Psoas muscle (tissue), 8 donors: ENCODE results near the gene DNAJC19. TPM values are rescaled to one million over a fixed set of nuclear protein-coding genes. Genes with fewer than 3 reads are reported as not detected.

Experiments used
- ATAC-seq, 4 donors: fragments of 200-7000 bp; cut with Tn5 transposase; one replicate each; pipeline ENCODE4 v1.9.1; 2020; ENCODE audit warnings: moderate library complexity in 3 of 4, mild to moderate bottlenecking in 2 of 4
- DNase-seq, 2 donors: peaks; one replicate each; pipeline ENCODE4 v3.0.0-alpha.2; 2020
- H3K27ac ChIP-seq: fragments of 200-600 bp; one replicate; pipeline ENCODE4 v1.8.0; 2022
- H3K27me3 ChIP-seq, 3 donors: fragments of 200-600 bp in 1 of 3; one replicate each; pipeline versions ENCODE4 v1.6.1 to v1.8.0; 2013 to 2022; ENCODE audit warnings: low read length in 2 of 3, mild to moderate bottlenecking in 2 of 3, moderate library complexity in 1 of 3; ENCODE audit not compliant: insufficient read depth in 3 of 3
- H3K36me3 ChIP-seq, 2 donors: fragments of 200-600 bp in 1 of 2; one replicate each; pipeline versions ENCODE4 v1.6.1 to v1.8.0; 2013 to 2022; ENCODE audit warnings: low read depth in 1 of 2, mild to moderate bottlenecking in 1 of 2, moderate library complexity in 1 of 2; ENCODE audit not compliant: insufficient read depth in 1 of 2
- H3K4me1 ChIP-seq: fragments of 200-600 bp; one replicate; pipeline ENCODE4 v1.8.0; 2022
- H3K4me3 ChIP-seq: fragments of 200-600 bp; one replicate; pipeline ENCODE4 v1.8.0; 2022; ENCODE audit warnings: mild to moderate bottlenecking
- H3K9me3 ChIP-seq: fragments of 200-600 bp; one replicate; pipeline ENCODE4 v1.8.0; 2022
- WGBS, 3 donors: extraction: QIAGEN DNeasy Blood & Tissue Kit; methylation state at CpG; one replicate each; pipeline versions ENCODE4 v1.1.6 to v1.1.7; 2013; 5-methylcytosine and 5-hydroxymethylcytosine counted together
- intact Hi-C, 2 donors: fragments of 100-400 bp; cut with DNase I; formaldehyde crosslinking; loops; one replicate each; pipeline versions ENCODE4 v1.11.0 to v1.14.2; 2022
- polyA plus RNA-seq, 3 donors: library from polyadenylated mRNA; stranded (reverse); fragments of 200-250 nt; gene quantifications; one replicate each; pipeline ENCODE4 v1.2.3, GENCODE V29; 2013
- total RNA-seq, 4 donors: library from RNA; stranded (reverse); fragmentation: NEBNext Ultra II Directional in 2 of 4; extraction: Animal tissue kit (Norgen Biotek cat#: 25700) in 2 of 4; gene quantifications; one replicate each; pipeline versions ENCODE4 v1.2.1 to v1.2.4, GENCODE V29; 2021 to 2023
- TF ChIP-seq, protein P1 (sequence below): fragments of 200-600 bp; IDR thresholded peaks from one replicate; pipeline ENCODE4 v1.8.0; 2022; ENCODE audit warnings: antibody characterized with exemption
- donor health status: healthy with polysubstance abuse.
- donor health status: DM: no; HTN: no; CAD: no; lungs with moderate emphysema.
- donor health status: Bipolar disorder and iron deficiency.
- donor health status: healthy.
- donor health status: DM: yes; HTN: yes; CAD: no.
- donor health status: DM: no; HTN: no; CAD: no.
- donor health status: DM: no; HTN: no; CAD: no.
- donor health status: DM: yes; HTN: yes; CAD: no.

Gene DNAJC19
- total and polyA plus RNA-seq, 7 donors, result 37.3 to 90.3 (median 74.1) TPM

- no peak overlapping the region for H3K4me3 ChIP-seq
- H3K27ac ChIP-seq, result no peak overlapping the region
- no peaks in the 10 kb centered on the region for H3K27me3 ChIP-seq
- H3K36me3 ChIP-seq, result peaks cover 0 to 96% of the 10 kb centered on the region in 2 donors
- TF ChIP-seq, protein P1, sequence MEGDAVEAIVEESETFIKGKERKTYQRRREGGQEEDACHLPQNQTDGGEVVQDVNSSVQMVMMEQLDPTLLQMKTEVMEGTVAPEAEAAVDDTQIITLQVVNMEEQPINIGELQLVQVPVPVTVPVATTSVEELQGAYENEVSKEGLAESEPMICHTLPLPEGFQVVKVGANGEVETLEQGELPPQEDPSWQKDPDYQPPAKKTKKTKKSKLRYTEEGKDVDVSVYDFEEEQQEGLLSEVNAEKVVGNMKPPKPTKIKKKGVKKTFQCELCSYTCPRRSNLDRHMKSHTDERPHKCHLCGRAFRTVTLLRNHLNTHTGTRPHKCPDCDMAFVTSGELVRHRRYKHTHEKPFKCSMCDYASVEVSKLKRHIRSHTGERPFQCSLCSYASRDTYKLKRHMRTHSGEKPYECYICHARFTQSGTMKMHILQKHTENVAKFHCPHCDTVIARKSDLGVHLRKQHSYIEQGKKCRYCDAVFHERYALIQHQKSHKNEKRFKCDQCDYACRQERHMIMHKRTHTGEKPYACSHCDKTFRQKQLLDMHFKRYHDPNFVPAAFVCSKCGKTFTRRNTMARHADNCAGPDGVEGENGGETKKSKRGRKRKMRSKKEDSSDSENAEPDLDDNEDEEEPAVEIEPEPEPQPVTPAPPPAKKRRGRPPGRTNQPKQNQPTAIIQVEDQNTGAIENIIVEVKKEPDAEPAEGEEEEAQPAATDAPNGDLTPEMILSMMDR, result no peak
- DNase-seq (no peak), ATAC-seq (no peak)
- intact Hi-C loops, result no loop called here
- H3K9me3 ChIP-seq, result no peaks in the 10 kb centered on the region
- H3K4me1 ChIP-seq, result no peaks in the 10 kb centered on the region
- 92 to 98% (median 98%) methylated on average over 1 of the region's 1 CpG for WGBS, 3 donors
Measured at GRCh38 chr3:180959691-180960090, 29.8 kb downstream of the DNAJC19 start.

- H3K36me3 ChIP-seq, result peaks cover 7 to 78% of the 10 kb centered on the region in 2 donors
- H3K9me3 ChIP-seq, result no peaks in the 10 kb centered on the region
- ATAC-seq (no peak), DNase-seq (no peak)
- 80 to 94% (median 93%) methylated on average over 4 of the region's 4 CpGs for WGBS, 3 donors
- intact Hi-C loops, result no loop called here
- H3K27me3 ChIP-seq, result no peaks in the 10 kb centered on the region
- no peak overlapping the region for H3K27ac ChIP-seq
- TF ChIP-seq, protein P1, result no peak
- peaks cover 9% of the 10 kb centered on the region for H3K4me1 ChIP-seq
- no peak overlapping the region for H3K4me3 ChIP-seq
Measured at GRCh38 chr3:180947761-180948390, 41.7 kb downstream of the DNAJC19 start.

DNA sequence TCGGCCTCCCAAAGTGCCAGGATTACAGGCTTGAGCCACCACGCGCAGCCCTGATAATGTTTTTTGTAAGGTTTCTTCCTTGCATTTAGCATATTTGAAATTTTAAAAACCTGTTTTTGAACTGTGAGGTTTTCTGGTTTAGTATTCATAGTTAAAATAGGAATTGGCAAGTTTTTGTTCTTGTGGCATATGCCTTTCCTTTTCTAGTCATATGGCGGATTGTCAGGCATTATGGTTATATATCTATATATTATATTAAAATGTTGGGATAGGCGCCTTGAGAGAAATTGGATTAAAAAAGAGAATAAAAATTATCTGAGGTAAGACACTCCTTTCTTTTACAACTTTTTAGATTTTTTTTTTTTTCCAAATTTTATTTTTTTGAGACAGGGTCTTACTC, 48.7 kb downstream of the DNAJC19 start:
- H3K36me3 ChIP-seq, result peaks cover 2 to 66% of the 10 kb centered on the region in 2 donors

DNA sequence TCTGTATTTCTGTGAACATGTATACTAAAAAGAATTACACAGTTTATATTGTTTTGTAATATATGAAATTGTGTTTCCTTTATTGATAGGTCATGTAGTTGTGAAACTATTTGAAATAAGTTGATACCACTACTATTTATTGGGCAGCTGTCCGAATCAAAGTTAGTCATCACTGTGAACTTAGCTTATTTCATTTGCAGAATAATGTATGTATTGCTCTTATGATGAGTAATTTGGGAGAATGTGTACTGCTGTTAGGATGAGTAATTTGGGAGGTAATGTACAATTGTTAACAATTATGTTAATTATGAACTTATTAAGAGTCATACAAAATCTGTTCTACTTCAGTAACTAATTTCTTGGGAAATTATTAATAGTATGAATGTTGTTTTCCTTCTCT, 54.9 kb downstream of the DNAJC19 start:
- no peak overlapping the region for H3K27ac ChIP-seq
- intact Hi-C loops, result loop anchor here (5.0 kb wide), 1 partner anchor 38 kb away; no protein-coding TSS in a partner anchor
- peaks cover 2 to 45% of the 10 kb centered on the region in 2 donors for H3K36me3 ChIP-seq
- DNase-seq (no peak), ATAC-seq (no peak)
- H3K4me1 ChIP-seq, result peaks cover 43% of the 10 kb centered on the region
- WGBS, 3 donors, result 54 to 80% (median 67%) methylated on average over 1 of the region's 1 CpG
- TF ChIP-seq, protein P1, result no peak
- no peaks in the 10 kb centered on the region for H3K27me3 ChIP-seq
- no peak overlapping the region for H3K4me3 ChIP-seq
- no peaks in the 10 kb centered on the region for H3K9me3 ChIP-seq

More for the DNA sequence above, 48.7 kb downstream of the DNAJC19 start:
- Histone ChIP-seq H3K27ac (no peak overlapping the region), H3K4me3 (no peak overlapping the region), H3K9me3 (no peaks in the 10 kb centered on the region), H3K27me3 (no peaks in the 10 kb centered on the region), H3K4me1 (peaks cover 6% of the 10 kb centered on the region)
- ATAC-seq, result no peak
- intact Hi-C loops, result no loop called here
- DNase-seq, result no peak
- TF ChIP-seq, protein P1, result no peak
- 98 to 100% (median 99%) methylated on average over 5 of the region's 5 CpGs for WGBS, 3 donors

Other genes with a start within 250 kb of the DNAJC19 start
- gene FXR1, start 77.1 kb downstream of the DNAJC19 start, total RNA-seq, result 100 to 1,000 TPM; 636 to 779 (median 715) TPM
- gene FXR1, start 77.1 kb downstream of the DNAJC19 start, polyA plus RNA-seq, result 100 to 1,000 TPM; 199 to 777 (median 479) TPM